Aortic smooth muscle cell (primary cell): ENCODE data around the gene WDR83. TPM values are rescaled to one million over a fixed set of nuclear protein-coding genes. Genes with fewer than 3 reads are reported as not detected.

Experiments
- total RNA-seq: library from RNA; depleted of rRNA; stranded (reverse); fragments of >200 nt; gene quantifications from 2 replicates; pipeline ENCODE4 v1.2.3, GENCODE V29; 2014

Gene WDR83
- total RNA-seq = 8.5 and 11.5 TPM in 2 replicates

GRCh38 chr19:12666265-12667048 lies at the start of gene WDR83, which contains the start of gene MAN2B1:
WDR83 (plus strand) TSS chr19:12666807; CDS start chr19:12669791, 2,984 bp downstream.
MAN2B1 (minus strand) TSS chr19:12666742; CDS start chr19:12666701, 41 bp downstream.

GRCh38 chr19:12681074-12681987 lies 14.7 kb downstream of the WDR83 start, which contains the start of gene DHPS:
DHPS (minus strand) TSS chr19:12681880; CDS start chr19:12681766, 114 bp downstream.

GRCh38 chr19:12687496-12688196 lies 21.0 kb downstream of the WDR83 start, which contains the start of gene GNG14:
GNG14 (plus strand) TSS chr19:12687998; CDS start chr19:12688049, 51 bp downstream.

GRCh38 chr19:12696366-12697335 lies 30.0 kb downstream of the WDR83 start, which contains the start of gene FBXW9:
FBXW9 (minus strand) TSS chr19:12696631; CDS start chr19:12696581, 50 bp downstream.

GRCh38 chr19:12723641-12724426 lies 57.2 kb downstream of the WDR83 start, which contains the start of gene TNPO2:
TNPO2 (minus strand) TSS chr19:12723932; CDS start chr19:12720977, 2,955 bp downstream.

Other genes starting within 250 kb of the WDR83 start
- gene ZNF443, start 225.8 kb upstream of the WDR83 start, total RNA-seq = 1.8 and 2.5 TPM in 2 replicates
- gene ZNF709, start 182.0 kb upstream of the WDR83 start, total RNA-seq = 2.5 and 2.6 TPM in 2 replicates
- gene ZNF564, start 115.3 kb upstream of the WDR83 start, total RNA-seq = 7.9 and 9.3 TPM in 2 replicates
- gene ZNF490, start 56.0 kb upstream of the WDR83 start, total RNA-seq = 5.3 and 7.5 TPM in 2 replicates
- 14.7 and 17.7 TPM in 2 replicates for gene ZNF791, start 55.9 kb upstream of the WDR83 start, total RNA-seq
- gene MAN2B1, start 65 bp upstream of the WDR83 start, total RNA-seq = 26.0 and 31.8 TPM in 2 replicates
- gene DHPS, start 15.1 kb downstream of the WDR83 start, total RNA-seq = 47.2 and 63.5 TPM in 2 replicates
- not detected in 2 replicates for gene GNG14, start 21.2 kb downstream of the WDR83 start, total RNA-seq
- 3.6 and 3.8 TPM in 2 replicates for gene FBXW9, start 29.8 kb downstream of the WDR83 start, total RNA-seq
- 27.7 and 34.1 TPM in 2 replicates for gene TNPO2, start 57.1 kb downstream of the WDR83 start, total RNA-seq
- gene TRIR, start 67.9 kb downstream of the WDR83 start, total RNA-seq = 135 and 166 TPM in 2 replicates
- 100 and 112 TPM in 2 replicates for gene GET3, start 70.7 kb downstream of the WDR83 start, total RNA-seq
- not detected in 2 replicates for gene BEST2, start 85.0 kb downstream of the WDR83 start, total RNA-seq
- gene HOOK2, start 108.7 kb downstream of the WDR83 start, total RNA-seq = 16.9 and 18.3 TPM in 2 replicates
- gene JUNB, start 124.7 kb downstream of the WDR83 start, total RNA-seq = 76.1 and 137 TPM in 2 replicates
- 181 and 208 TPM in 2 replicates for gene PRDX2, start 135.0 kb downstream of the WDR83 start, total RNA-seq
- not detected in 2 replicates for gene THSD8, start 135.3 kb downstream of the WDR83 start, total RNA-seq
- 20.1 and 27.3 TPM in 2 replicates for gene RNASEH2A, start 139.8 kb downstream of the WDR83 start, total RNA-seq
- not detected in 2 replicates for gene RTBDN, start 167.8 kb downstream of the WDR83 start, total RNA-seq
- 0.13 and 0.19 TPM in 2 replicates for gene MAST1, start 171.7 kb downstream of the WDR83 start, total RNA-seq
- 31.8 and 34.1 TPM in 2 replicates for gene DNASE2, start 214.6 kb downstream of the WDR83 start, total RNA-seq
- gene KLF1, start 220.4 kb downstream of the WDR83 start, total RNA-seq = not detected in 2 replicates
- 12.7 and 16.5 TPM in 2 replicates for gene GCDH, start 224.4 kb downstream of the WDR83 start, total RNA-seq